ENCODE measurements around the gene WWC1. TPM values are rescaled to one million over a fixed set of nuclear protein-coding genes. Genes with fewer than 3 reads are reported as not detected.

The WWC1 gene
- total RNA-seq, 1 experiment from 2014 or later = 29.4 TPM

- Histone ChIP-seq H3K4me1 (ENCODE audit: control insufficient read depth, insufficient read depth, low read length) (no peaks in the 10 kb centered on the region), H3K4me3 (ENCODE audit: low read depth in 2 of 2, low read length in 2 of 2) (no peak overlapping the region), H3K27ac (ENCODE audit: low read length) (no peak overlapping the region), H3K9me3 (ENCODE audit: control insufficient read depth, insufficient read depth, low read depth, low read length) (no peaks in the 10 kb centered on the region), H3K27me3 (ENCODE audit: control insufficient read depth, insufficient read depth, low read length) (no peaks in the 10 kb centered on the region), H3K36me3 (ENCODE audit: control insufficient read depth, insufficient read depth, low read length) (no peaks in the 10 kb centered on the region)
- no TSS peak for BruUV-seq (replicated peaks)
- no peak for TF ChIP-seq POLR2AphosphoS5 (IDR thresholded peaks at IDR 0.05; ENCODE audit: low read depth, low read length)
- TF ChIP-seq, protein P1, sequence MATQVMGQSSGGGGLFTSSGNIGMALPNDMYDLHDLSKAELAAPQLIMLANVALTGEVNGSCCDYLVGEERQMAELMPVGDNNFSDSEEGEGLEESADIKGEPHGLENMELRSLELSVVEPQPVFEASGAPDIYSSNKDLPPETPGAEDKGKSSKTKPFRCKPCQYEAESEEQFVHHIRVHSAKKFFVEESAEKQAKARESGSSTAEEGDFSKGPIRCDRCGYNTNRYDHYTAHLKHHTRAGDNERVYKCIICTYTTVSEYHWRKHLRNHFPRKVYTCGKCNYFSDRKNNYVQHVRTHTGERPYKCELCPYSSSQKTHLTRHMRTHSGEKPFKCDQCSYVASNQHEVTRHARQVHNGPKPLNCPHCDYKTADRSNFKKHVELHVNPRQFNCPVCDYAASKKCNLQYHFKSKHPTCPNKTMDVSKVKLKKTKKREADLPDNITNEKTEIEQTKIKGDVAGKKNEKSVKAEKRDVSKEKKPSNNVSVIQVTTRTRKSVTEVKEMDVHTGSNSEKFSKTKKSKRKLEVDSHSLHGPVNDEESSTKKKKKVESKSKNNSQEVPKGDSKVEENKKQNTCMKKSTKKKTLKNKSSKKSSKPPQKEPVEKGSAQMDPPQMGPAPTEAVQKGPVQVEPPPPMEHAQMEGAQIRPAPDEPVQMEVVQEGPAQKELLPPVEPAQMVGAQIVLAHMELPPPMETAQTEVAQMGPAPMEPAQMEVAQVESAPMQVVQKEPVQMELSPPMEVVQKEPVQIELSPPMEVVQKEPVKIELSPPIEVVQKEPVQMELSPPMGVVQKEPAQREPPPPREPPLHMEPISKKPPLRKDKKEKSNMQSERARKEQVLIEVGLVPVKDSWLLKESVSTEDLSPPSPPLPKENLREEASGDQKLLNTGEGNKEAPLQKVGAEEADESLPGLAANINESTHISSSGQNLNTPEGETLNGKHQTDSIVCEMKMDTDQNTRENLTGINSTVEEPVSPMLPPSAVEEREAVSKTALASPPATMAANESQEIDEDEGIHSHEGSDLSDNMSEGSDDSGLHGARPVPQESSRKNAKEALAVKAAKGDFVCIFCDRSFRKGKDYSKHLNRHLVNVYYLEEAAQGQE (IDR thresholded peaks at IDR 0.05; ENCODE audit: insufficient read depth in 1 of 2, low read depth in 2 of 2, low read length in 1 of 2) = no peak
- POLR2A ChIA-PET = no interaction called here
- no peak for DNase-seq (ENCODE audit: low read depth, low spot score)
- no peak for ATAC-seq
- CTCF ChIA-PET = no interaction called here
- in situ Hi-C loops (cut with HindIII; ENCODE audit: low pct_unique_long_range_greater_than_20kb, low sequenced_read_pairs) = no loop called here
- intact Hi-C loops (cut with micrococcal nuclease; ENCODE audit: unreplicated experiment) = no loop called here
Observed at GRCh38 chr5:168401880-168402279, 110.4 kb downstream of the WWC1 start.

- Histone ChIP-seq H3K27ac (ENCODE audit: low read length) (no peak overlapping the region), H3K4me1 (ENCODE audit: control insufficient read depth, insufficient read depth, low read length) (no peaks in the 10 kb centered on the region), H3K9me3 (ENCODE audit: control insufficient read depth, insufficient read depth, low read depth, low read length) (no peaks in the 10 kb centered on the region), H3K27me3 (ENCODE audit: control insufficient read depth, insufficient read depth, low read length) (no peaks in the 10 kb centered on the region), H3K36me3 (ENCODE audit: control insufficient read depth, insufficient read depth, low read length) (no peaks in the 10 kb centered on the region), H3K4me3 (ENCODE audit: low read depth in 2 of 2, low read length in 2 of 2) (no peak overlapping the region)
- DNase-seq (ENCODE audit: low read depth, low spot score) (no peak), ATAC-seq (no peak)
- ChIA-PET POLR2A (interaction anchor here (0.5 kb wide), 1 partner anchor 1012 kb away, joined by 5 read pairs; no protein-coding TSS in a partner anchor), CTCF (no interaction called here)
- TF ChIP-seq, protein P2, sequence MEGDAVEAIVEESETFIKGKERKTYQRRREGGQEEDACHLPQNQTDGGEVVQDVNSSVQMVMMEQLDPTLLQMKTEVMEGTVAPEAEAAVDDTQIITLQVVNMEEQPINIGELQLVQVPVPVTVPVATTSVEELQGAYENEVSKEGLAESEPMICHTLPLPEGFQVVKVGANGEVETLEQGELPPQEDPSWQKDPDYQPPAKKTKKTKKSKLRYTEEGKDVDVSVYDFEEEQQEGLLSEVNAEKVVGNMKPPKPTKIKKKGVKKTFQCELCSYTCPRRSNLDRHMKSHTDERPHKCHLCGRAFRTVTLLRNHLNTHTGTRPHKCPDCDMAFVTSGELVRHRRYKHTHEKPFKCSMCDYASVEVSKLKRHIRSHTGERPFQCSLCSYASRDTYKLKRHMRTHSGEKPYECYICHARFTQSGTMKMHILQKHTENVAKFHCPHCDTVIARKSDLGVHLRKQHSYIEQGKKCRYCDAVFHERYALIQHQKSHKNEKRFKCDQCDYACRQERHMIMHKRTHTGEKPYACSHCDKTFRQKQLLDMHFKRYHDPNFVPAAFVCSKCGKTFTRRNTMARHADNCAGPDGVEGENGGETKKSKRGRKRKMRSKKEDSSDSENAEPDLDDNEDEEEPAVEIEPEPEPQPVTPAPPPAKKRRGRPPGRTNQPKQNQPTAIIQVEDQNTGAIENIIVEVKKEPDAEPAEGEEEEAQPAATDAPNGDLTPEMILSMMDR (IDR thresholded peaks at IDR 0.05) = no peak
- TF ChIP-seq TCF7L2 (IDR thresholded peaks at IDR 0.05; ENCODE audit: low read depth, low read length) = no peak
- no peak for TF ChIP-seq SIN3A (IDR thresholded peaks at IDR 0.05; ENCODE audit: borderline replicate concordance, insufficient read depth, low read depth, low read length)
- no peak for TF ChIP-seq POLR2AphosphoS5 (IDR thresholded peaks at IDR 0.05; ENCODE audit: low read depth, low read length)
- TF ChIP-seq, protein P1 (IDR thresholded peaks at IDR 0.05; ENCODE audit: insufficient read depth in 1 of 2, low read depth in 2 of 2, low read length in 1 of 2) = no peak
- no TSS peak for BruUV-seq (replicated peaks)
- intact Hi-C loops (cut with micrococcal nuclease; ENCODE audit: unreplicated experiment) = no loop called here
- in situ Hi-C loops (cut with HindIII; ENCODE audit: low pct_unique_long_range_greater_than_20kb, low sequenced_read_pairs) = no loop called here
Observed at GRCh38 chr5:168404365-168404764, 112.9 kb downstream of the WWC1 start.

Measured in Panc1 (cell line).